HL-60 (cell line): ENCODE results near the gene FTH1.

ENCODE experiments used
- GABPA ChIP-seq: IDR thresholded peaks from 2 replicates; pipeline ENCODE4 v1.6.1; 2012; ENCODE audit warnings: low read depth
- POLR2AphosphoS5 ChIP-seq: IDR thresholded peaks from 2 replicates; pipeline ENCODE4 v1.6.1; 2012; ENCODE audit warnings: low read depth
- SPI1 ChIP-seq: IDR thresholded peaks from 2 replicates; pipeline ENCODE4 v1.6.1; 2012; ENCODE audit warnings: low read depth, mild to moderate bottlenecking, borderline replicate concordance
- TF ChIP-seq, protein P1 (sequence below): IDR thresholded peaks from 2 replicates; pipeline ENCODE4 v1.6.1; 2012; ENCODE audit warnings: low read depth; ENCODE audit not compliant: insufficient replicate concordance
- TF ChIP-seq, protein P2 (sequence below): IDR thresholded peaks from one replicate; pipeline ENCODE4 v1.5.1; 2011; ENCODE audit warnings: low read length, control low read depth, inconsistent platforms; ENCODE audit not compliant: insufficient read depth

DNA sequence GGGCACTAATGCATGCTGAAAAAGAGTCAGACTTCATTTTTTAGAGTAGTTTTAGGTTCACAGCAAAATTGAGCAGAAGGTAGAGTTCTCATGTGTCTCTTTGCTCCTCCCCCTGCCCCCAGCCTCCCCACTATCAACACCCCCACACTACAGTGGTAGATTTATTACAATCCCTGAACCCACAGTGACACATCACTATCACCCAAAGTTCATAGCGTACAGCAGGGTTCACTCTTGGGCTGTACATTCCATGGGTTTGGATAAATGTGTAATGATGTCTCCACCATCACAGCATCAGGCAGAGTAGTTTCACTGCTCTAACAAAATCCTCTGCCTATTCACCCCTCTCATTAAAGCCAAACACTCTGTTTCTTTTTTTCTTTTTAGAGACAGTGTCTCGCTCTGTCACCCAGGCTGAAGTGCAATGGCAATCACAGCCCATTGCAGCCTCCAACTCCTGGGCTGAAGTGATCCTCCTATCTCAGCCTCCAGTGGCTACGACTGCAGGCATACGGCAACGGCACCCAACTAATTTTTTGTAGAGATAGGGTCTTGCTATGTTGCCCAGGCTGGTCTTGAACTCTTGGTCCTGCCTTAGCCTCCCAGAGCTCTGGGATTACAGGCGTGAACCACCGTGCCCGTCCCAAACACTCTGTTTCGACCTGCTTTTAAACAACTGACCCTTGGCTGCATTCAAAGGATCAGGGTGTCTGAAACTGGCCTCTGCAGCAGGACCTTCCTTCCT is 13.2 kb downstream of the FTH1 start:
- TF ChIP-seq, protein P1, sequence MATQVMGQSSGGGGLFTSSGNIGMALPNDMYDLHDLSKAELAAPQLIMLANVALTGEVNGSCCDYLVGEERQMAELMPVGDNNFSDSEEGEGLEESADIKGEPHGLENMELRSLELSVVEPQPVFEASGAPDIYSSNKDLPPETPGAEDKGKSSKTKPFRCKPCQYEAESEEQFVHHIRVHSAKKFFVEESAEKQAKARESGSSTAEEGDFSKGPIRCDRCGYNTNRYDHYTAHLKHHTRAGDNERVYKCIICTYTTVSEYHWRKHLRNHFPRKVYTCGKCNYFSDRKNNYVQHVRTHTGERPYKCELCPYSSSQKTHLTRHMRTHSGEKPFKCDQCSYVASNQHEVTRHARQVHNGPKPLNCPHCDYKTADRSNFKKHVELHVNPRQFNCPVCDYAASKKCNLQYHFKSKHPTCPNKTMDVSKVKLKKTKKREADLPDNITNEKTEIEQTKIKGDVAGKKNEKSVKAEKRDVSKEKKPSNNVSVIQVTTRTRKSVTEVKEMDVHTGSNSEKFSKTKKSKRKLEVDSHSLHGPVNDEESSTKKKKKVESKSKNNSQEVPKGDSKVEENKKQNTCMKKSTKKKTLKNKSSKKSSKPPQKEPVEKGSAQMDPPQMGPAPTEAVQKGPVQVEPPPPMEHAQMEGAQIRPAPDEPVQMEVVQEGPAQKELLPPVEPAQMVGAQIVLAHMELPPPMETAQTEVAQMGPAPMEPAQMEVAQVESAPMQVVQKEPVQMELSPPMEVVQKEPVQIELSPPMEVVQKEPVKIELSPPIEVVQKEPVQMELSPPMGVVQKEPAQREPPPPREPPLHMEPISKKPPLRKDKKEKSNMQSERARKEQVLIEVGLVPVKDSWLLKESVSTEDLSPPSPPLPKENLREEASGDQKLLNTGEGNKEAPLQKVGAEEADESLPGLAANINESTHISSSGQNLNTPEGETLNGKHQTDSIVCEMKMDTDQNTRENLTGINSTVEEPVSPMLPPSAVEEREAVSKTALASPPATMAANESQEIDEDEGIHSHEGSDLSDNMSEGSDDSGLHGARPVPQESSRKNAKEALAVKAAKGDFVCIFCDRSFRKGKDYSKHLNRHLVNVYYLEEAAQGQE = no peak
- TF ChIP-seq, protein P2, sequence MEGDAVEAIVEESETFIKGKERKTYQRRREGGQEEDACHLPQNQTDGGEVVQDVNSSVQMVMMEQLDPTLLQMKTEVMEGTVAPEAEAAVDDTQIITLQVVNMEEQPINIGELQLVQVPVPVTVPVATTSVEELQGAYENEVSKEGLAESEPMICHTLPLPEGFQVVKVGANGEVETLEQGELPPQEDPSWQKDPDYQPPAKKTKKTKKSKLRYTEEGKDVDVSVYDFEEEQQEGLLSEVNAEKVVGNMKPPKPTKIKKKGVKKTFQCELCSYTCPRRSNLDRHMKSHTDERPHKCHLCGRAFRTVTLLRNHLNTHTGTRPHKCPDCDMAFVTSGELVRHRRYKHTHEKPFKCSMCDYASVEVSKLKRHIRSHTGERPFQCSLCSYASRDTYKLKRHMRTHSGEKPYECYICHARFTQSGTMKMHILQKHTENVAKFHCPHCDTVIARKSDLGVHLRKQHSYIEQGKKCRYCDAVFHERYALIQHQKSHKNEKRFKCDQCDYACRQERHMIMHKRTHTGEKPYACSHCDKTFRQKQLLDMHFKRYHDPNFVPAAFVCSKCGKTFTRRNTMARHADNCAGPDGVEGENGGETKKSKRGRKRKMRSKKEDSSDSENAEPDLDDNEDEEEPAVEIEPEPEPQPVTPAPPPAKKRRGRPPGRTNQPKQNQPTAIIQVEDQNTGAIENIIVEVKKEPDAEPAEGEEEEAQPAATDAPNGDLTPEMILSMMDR = no peak
- TF ChIP-seq POLR2AphosphoS5 (no peak), GABPA (no peak), SPI1 (no peak)
